ENCODE measurements around the gene ACAD9.

ACAD9 gene

GRCh38 chr3:128902426-128902825, 23.0 kb downstream of the ACAD9 start:
- no peaks in the 10 kb centered on the region for H3K9me3 ChIP-seq (ENCODE audit: insufficient read depth, low read length)
- no peak overlapping the region for H3K9ac ChIP-seq (ENCODE audit: low read length)
- no peak overlapping the region for H3K4me3 ChIP-seq (ENCODE audit: insufficient read depth, low read length, poor library complexity, severe bottlenecking)
- H3K4me2 ChIP-seq (ENCODE audit: low read depth, low read length, poor library complexity, severe bottlenecking) = no peak overlapping the region
- no peaks in the 10 kb centered on the region for H3K79me2 ChIP-seq (ENCODE audit: insufficient read depth, low read length)
- H4K20me1 ChIP-seq (ENCODE audit: low read depth, low read length) = no peaks in the 10 kb centered on the region
- H2AFZ ChIP-seq (ENCODE audit: low read depth, low read length, severe bottlenecking) = no peak overlapping the region
- H3K9me2 ChIP-seq (replicated peaks; ENCODE audit: insufficient read depth, low read length) = no peaks in the 10 kb centered on the region
- no peaks in the 10 kb centered on the region for H3F3A ChIP-seq (ENCODE audit: insufficient read depth)
- no peak for TF ChIP-seq CTCF (IDR thresholded peaks at IDR 0.05; ENCODE audit: insufficient read depth, low read length, poor library complexity, severe bottlenecking)
- TF ChIP-seq EZH2phosphoT487 (conservative IDR thresholded peaks at IDR 0.05; ENCODE audit: low read length) = no peak
- H3K27me3 ChIP-seq (ENCODE audit: low read length) = no peaks in the 10 kb centered on the region
- no peak overlapping the region for H3K27ac ChIP-seq (ENCODE audit: low read depth, low read length)
- peaks cover 14% of the 10 kb centered on the region; the same call in 1 of the 2 replicates for H3K36me3 ChIP-seq (ENCODE audit: low read length)

GRCh38 chr3:128903501-128903900, 24.1 kb downstream of the ACAD9 start:
- no peaks in the 10 kb centered on the region for H3K9me2 ChIP-seq (replicated peaks; ENCODE audit: insufficient read depth, low read length)
- no peaks in the 10 kb centered on the region for H3K27me3 ChIP-seq (ENCODE audit: low read length)
- peaks cover 14% of the 10 kb centered on the region; the same call in 1 of the 2 replicates for H3K36me3 ChIP-seq (ENCODE audit: low read length)
- TF ChIP-seq CTCF (IDR thresholded peaks at IDR 0.05; ENCODE audit: insufficient read depth, low read length, poor library complexity, severe bottlenecking) (no peak), EZH2phosphoT487 (conservative IDR thresholded peaks at IDR 0.05; ENCODE audit: low read length) (no peak)
- no peaks in the 10 kb centered on the region for H3F3A ChIP-seq (ENCODE audit: insufficient read depth)
- no peak overlapping the region for H3K27ac ChIP-seq (ENCODE audit: low read depth, low read length)
- H3K79me2 ChIP-seq (ENCODE audit: insufficient read depth, low read length) = no peaks in the 10 kb centered on the region
- no peaks in the 10 kb centered on the region for H3K9me3 ChIP-seq (ENCODE audit: insufficient read depth, low read length)
- no peak overlapping the region for H3K4me2 ChIP-seq (ENCODE audit: low read depth, low read length, poor library complexity, severe bottlenecking)
- H3K4me3 ChIP-seq (ENCODE audit: insufficient read depth, low read length, poor library complexity, severe bottlenecking) = no peak overlapping the region
- no peak overlapping the region for H2AFZ ChIP-seq (ENCODE audit: low read depth, low read length, severe bottlenecking)
- no peak overlapping the region for H3K9ac ChIP-seq (ENCODE audit: low read length)
- H4K20me1 ChIP-seq (ENCODE audit: low read depth, low read length) = no peaks in the 10 kb centered on the region

GRCh38 chr3:128906031-128906803, 26.8 kb downstream of the ACAD9 start:
- H3K36me3 ChIP-seq (ENCODE audit: low read length) = peaks cover 10% of the 10 kb centered on the region; the same call in 1 of the 2 replicates
- no peaks in the 10 kb centered on the region for H3K79me2 ChIP-seq (ENCODE audit: insufficient read depth, low read length)
- H3K27ac ChIP-seq (ENCODE audit: low read depth, low read length) = no peak overlapping the region
- H3K9ac ChIP-seq (ENCODE audit: low read length) = no peak overlapping the region
- H3K27me3 ChIP-seq (ENCODE audit: low read length) = no peaks in the 10 kb centered on the region
- H3K9me3 ChIP-seq (ENCODE audit: insufficient read depth, low read length) = no peaks in the 10 kb centered on the region
- no peak overlapping the region for H3K4me2 ChIP-seq (ENCODE audit: low read depth, low read length, poor library complexity, severe bottlenecking)
- H3K4me3 ChIP-seq (ENCODE audit: insufficient read depth, low read length, poor library complexity, severe bottlenecking) = no peak overlapping the region
- no peak for TF ChIP-seq CTCF (IDR thresholded peaks at IDR 0.05; ENCODE audit: insufficient read depth, low read length, poor library complexity, severe bottlenecking)
- no peak for TF ChIP-seq EZH2phosphoT487 (conservative IDR thresholded peaks at IDR 0.05; ENCODE audit: low read length)
- H2AFZ ChIP-seq (ENCODE audit: low read depth, low read length, severe bottlenecking) = no peak overlapping the region
- H4K20me1 ChIP-seq (ENCODE audit: low read depth, low read length) = no peaks in the 10 kb centered on the region
- H3F3A ChIP-seq (ENCODE audit: insufficient read depth) = no peaks in the 10 kb centered on the region
- no peaks in the 10 kb centered on the region for H3K9me2 ChIP-seq (replicated peaks; ENCODE audit: insufficient read depth, low read length)
